GM19023 (cell line): ENCODE measurements around the gene ENO2.
A peak's percentile ranks its signal among the peaks of the same experiment; 100 is the strongest.

Experiments
- ATAC-seq: cut with Tn5 transposase; IDR thresholded peaks from one replicate; pipeline ENCODE4 v1.9.1; 2021; ENCODE audit warnings: mild to moderate bottlenecking, moderate library complexity; ENCODE audit not compliant: unreplicated experiment

ENO2 gene

GRCh38 chr12:6946920-6947374 lies 32.6 kb downstream of the ENO2 start:
- no peak for ATAC-seq

- ATAC-seq: no peak
Measured at GRCh38 chr12:6947615-6948014, 33.2 kb downstream of the ENO2 start.

- ATAC-seq: no peak
Measured at GRCh38 chr12:6948873-6949594, 34.7 kb downstream of the ENO2 start.

GRCh38 chr12:6950401-6950801 lies 36.0 kb downstream of the ENO2 start:
- no peak for ATAC-seq

GRCh38 chr12:6950811-6951540 lies 36.6 kb downstream of the ENO2 start, which contains the start of gene PTPN6:
Gene PTPN6, plus strand, starts transcription at chr12:6951356. Its CDS starts 157 bp downstream, at chr12:6951513.
- ATAC-seq: peak; percentile 27

- ATAC-seq: no peak
Measured at GRCh38 chr12:6951551-6952120, 37.3 kb downstream of the ENO2 start.

GRCh38 chr12:6952121-6952862 lies 37.9 kb downstream of the ENO2 start:
- no peak for ATAC-seq

- no peak for ATAC-seq
Measured at GRCh38 chr12:6952863-6953441, 38.6 kb downstream of the ENO2 start.

GRCh38 chr12:6953442-6954315 lies 39.3 kb downstream of the ENO2 start:
- peak; percentile 49 for ATAC-seq

- no peak for ATAC-seq
Measured at GRCh38 chr12:6954316-6955107, 40.1 kb downstream of the ENO2 start.

GRCh38 chr12:6955108-6956020 lies 41.0 kb downstream of the ENO2 start:
- ATAC-seq: no peak

GRCh38 chr12:6956021-6956727 lies 41.8 kb downstream of the ENO2 start:
- no peak for ATAC-seq

- ATAC-seq: no peak
Measured at GRCh38 chr12:6957151-6957701, 42.8 kb downstream of the ENO2 start.

GRCh38 chr12:6957741-6958608 lies 43.6 kb downstream of the ENO2 start:
- no peak for ATAC-seq

- ATAC-seq: no peak
Measured at GRCh38 chr12:6958609-6959057, 44.3 kb downstream of the ENO2 start.
